Suprapubic skin (tissue), 3 donors: ENCODE data around the gene ITGAE.

ENCODE experiments used
- POLR2A ChIP-seq, 2 donors: fragments of 450-650 bp; IDR thresholded peaks; one replicate each; pipeline ENCODE4 v1.6.1; 2017; ENCODE audit warnings: antibody characterized with exemption in 2 of 2, mild to moderate bottlenecking in 2 of 2, moderate library complexity in 2 of 2
- TF ChIP-seq, protein P1 (sequence below), 2 donors: fragments of 200-600 bp in 1 of 2; fragments of 450-650 bp in 1 of 2; sonication (generic) in 1 of 2; IDR thresholded peaks; one replicate each; pipeline ENCODE4 v1.5.1; 2016 to 2019; ENCODE audit warnings: antibody characterized with exemption in 2 of 2, mild to moderate bottlenecking in 1 of 2, moderate library complexity in 1 of 2

DNA sequence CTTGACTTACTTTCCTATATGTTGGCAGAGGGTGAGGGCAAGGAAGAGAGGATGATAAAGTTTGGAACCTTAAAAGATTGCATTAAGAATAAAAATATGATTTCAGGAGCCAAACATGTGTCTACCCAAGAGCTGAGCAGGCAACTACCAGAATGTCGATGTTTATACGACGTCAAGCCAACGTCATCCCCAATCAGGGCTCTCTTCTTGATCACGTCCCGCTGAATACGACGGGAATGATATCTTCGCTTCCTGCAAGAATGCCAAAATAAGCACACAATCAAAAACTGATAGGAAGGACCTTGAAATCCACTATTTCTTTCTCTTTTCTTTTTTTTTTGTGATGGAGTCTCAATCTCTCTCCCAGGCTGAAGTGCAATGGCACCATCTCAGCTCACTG, 20.1 kb upstream of the ITGAE start:
- TF ChIP-seq, protein P1, sequence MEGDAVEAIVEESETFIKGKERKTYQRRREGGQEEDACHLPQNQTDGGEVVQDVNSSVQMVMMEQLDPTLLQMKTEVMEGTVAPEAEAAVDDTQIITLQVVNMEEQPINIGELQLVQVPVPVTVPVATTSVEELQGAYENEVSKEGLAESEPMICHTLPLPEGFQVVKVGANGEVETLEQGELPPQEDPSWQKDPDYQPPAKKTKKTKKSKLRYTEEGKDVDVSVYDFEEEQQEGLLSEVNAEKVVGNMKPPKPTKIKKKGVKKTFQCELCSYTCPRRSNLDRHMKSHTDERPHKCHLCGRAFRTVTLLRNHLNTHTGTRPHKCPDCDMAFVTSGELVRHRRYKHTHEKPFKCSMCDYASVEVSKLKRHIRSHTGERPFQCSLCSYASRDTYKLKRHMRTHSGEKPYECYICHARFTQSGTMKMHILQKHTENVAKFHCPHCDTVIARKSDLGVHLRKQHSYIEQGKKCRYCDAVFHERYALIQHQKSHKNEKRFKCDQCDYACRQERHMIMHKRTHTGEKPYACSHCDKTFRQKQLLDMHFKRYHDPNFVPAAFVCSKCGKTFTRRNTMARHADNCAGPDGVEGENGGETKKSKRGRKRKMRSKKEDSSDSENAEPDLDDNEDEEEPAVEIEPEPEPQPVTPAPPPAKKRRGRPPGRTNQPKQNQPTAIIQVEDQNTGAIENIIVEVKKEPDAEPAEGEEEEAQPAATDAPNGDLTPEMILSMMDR (IDR thresholded peaks at IDR 0.05): no peak
- TF ChIP-seq POLR2A (IDR thresholded peaks at IDR 0.05): no peak
